WI38 (cell line): ENCODE data around the gene DNAJC10.

Experiments used
- H3K4me3 ChIP-seq: 2 replicates; pipeline ENCODE4 v1.5.1; 2011; ENCODE audit warnings: low read depth, mild to moderate bottlenecking, control low read depth, low read length
- CTCF ChIP-seq: IDR thresholded peaks from 2 replicates; pipeline ENCODE4 v1.5.1; 2012; ENCODE audit warnings: low read depth, mild to moderate bottlenecking, control low read depth, low read length

The DNAJC10 gene

GRCh38 chr2:182824767-182825158, 108.7 kb downstream of the DNAJC10 start:
- H3K4me3 ChIP-seq: no peak overlapping the region
- no peak for TF ChIP-seq CTCF

GRCh38 chr2:182826064-182826463, 110.0 kb downstream of the DNAJC10 start:
- H3K4me3 ChIP-seq: no peak overlapping the region
- no peak for TF ChIP-seq CTCF

- no peak overlapping the region for H3K4me3 ChIP-seq
- no peak for TF ChIP-seq CTCF
Observed at GRCh38 chr2:182826496-182826895, 110.4 kb downstream of the DNAJC10 start.

GRCh38 chr2:182827182-182827879, 111.3 kb downstream of the DNAJC10 start:
- H3K4me3 ChIP-seq: no peak overlapping the region
- no peak for TF ChIP-seq CTCF

- TF ChIP-seq CTCF: no peak
- no peak overlapping the region for H3K4me3 ChIP-seq
Observed at GRCh38 chr2:182831101-182831500, 115.0 kb downstream of the DNAJC10 start.

GRCh38 chr2:182831921-182832320, 115.9 kb downstream of the DNAJC10 start:
- H3K4me3 ChIP-seq: no peak overlapping the region
- no peak for TF ChIP-seq CTCF

- H3K4me3 ChIP-seq: no peak overlapping the region
- no peak for TF ChIP-seq CTCF
Observed at GRCh38 chr2:182833084-182833854, 117.2 kb downstream of the DNAJC10 start.
